Medulla oblongata (tissue), 1 donor: Measurements from ENCODE around the gene TLX1.

Source experiments
- DNase-seq: peaks from one replicate; pipeline ENCODE4 v3.0.0-alpha.2; 2015; ENCODE audit errors: extremely low spot score

The TLX1 gene

DNA sequence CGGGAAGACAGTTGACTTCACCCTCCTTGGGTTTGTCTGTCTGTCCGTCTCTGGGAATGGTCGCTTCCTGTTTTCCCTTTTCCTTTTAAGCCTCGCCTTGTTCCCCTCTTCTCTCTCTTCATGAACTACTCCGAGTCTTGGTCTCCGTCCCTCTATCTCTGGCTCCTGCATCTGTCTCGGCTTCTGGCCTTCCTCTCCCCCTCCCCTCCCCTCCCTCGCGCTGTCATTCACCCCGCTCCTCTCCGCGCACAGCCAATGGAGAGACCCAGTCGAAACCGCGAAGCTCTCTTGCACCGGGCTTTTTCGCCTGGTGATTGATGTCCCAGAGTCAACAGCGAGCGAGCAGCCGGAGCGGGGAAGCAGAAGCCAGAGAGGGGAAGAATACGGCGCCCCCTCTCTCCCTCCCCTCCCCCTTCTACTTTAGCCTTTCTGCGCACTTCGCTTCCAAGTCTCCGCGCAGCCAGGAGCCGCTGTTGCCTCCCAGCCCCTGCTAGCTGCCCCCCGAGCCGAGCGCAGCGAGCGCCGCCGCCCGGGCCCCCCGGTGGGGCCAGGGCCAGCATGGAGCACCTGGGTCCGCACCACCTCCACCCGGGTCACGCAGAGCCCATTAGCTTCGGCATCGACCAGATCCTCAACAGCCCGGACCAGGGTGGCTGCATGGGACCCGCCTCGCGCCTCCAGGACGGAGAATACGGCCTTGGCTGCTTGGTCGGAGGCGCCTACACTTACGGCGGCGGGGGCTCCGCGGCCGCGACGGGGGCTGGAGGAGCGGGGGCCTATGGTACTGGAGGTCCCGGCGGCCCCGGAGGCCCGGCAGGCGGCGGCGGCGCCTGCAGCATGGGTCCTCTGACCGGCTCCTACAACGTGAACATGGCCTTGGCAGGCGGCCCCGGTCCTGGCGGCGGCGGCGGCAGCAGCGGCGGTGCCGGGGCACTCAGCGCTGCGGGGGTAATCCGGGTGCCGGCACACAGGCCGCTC is at the start of gene TLX1:
TLX1 (plus strand) TSS at position 317 of the 978 bp plus-strand sequence; CDS start at position 559, 242 bp downstream.
- DNase-seq, result no peak

DNA sequence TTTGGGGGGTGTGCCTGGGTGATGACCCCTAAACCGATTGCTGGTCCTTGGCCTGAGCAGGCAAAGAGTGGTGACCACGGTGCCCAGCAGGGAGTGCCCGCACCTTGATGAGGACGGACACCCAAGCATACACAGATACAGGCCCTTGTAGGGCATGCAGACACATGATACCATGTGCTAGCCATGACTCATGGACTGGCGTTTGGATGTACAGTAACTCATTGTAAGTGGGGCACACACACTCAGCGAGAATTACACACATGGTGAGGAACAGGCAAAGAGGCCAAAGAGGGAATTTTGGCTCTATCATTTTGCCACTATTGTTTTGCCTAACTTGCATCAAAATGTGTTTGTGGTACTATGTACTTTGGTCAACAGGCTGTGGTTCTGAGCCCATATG is 45.3 kb upstream of the TLX1 start:
- no peak for DNase-seq

DNA sequence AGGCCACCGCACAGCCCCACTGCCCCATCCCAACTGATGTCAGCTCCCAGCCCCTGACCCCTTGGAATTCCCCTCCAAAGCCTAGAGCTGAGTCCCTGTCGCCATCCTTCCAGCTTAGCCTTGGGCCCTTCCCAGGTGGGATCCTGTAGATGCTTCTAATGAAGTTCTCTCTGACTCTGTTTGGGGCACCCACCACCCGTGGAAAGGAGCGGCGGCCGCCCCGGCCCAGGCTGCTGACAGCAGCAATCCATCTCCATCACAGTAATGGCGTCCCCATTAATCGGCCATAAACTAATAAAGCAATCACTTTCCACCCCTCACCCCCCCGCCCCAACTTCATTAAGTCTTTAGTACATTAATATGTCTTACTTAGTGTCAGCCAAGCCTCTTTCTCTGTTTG is 43.7 kb upstream of the TLX1 start:
- no peak for DNase-seq

DNA sequence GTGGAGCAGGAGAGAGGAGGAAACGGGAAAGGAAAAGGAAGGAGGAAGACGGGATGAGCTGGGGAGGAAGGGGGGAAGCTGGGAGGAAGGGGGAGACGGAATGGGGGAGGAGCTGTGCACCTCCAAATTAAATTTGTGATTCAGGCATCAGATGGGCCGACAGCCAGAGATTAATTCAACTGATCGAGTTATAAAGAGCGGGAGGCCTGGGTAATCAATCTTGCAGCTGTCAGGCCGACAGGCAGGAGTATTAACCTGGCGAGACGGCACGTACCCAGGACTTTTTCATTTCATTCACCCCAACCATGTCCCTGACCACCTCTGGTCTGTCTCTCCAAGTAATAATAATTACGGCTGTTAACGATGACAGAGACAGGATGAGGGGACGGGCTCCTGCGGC is 43.1 kb upstream of the TLX1 start:
- no peak for DNase-seq

DNA sequence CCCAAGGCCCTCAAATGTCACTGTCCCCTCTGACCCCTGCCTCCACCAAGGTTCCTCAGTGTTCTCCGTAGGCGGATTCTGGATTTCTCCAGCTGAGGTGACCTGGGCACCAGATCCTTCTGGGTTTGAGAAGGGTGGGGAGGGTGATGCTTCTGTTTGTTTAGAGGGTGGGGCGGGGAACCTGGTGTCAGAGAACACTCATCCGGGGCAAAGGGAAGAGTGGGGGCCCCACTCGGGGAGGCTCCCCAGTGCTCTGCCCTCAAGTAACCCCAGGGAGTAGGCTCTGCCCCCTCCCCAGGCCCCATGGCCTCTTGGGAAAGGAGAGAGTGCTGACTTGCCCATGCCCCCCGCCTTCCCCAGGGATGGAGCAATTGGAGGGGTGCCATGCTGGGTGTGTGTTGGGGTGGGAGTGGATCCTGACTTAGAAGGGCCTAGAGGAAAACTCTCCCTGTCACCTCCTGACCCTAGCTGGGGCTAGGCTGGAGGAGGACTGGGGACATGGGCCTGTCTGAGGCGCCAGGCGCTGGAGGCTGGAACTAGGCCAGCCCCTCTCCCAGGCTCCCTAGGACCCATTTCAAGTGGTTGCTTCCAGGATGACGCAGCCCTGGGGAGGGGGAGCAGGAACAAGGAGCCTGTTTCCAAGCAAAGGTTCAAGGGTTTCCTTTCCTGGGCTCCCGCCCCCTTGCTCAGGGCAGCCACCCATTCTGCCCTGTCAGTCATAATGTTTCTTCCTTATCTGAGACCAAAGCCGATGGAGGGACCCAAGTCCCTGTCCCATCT is 41.4 kb upstream of the TLX1 start:
- no peak for DNase-seq

DNA sequence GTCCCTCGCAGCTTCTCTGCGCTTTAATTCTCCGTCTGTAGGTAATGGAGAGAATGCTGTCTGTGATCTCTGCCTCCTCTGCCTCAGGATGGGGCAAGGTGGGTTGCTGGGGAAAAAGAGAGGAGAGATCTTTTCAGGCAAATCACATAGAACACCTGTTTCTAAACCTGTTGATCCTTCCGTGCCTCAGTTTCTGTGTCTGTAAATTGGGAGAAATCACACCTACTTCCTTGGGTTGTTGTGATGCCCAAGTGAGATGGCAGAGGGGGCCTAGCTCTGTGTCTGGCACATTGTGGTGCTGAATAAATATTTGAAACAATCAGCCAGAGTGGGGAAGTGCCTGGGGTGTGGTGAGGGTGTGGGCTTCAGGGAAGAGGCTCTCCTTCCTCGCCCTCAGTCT is 40.5 kb upstream of the TLX1 start:
- no peak for DNase-seq

DNA sequence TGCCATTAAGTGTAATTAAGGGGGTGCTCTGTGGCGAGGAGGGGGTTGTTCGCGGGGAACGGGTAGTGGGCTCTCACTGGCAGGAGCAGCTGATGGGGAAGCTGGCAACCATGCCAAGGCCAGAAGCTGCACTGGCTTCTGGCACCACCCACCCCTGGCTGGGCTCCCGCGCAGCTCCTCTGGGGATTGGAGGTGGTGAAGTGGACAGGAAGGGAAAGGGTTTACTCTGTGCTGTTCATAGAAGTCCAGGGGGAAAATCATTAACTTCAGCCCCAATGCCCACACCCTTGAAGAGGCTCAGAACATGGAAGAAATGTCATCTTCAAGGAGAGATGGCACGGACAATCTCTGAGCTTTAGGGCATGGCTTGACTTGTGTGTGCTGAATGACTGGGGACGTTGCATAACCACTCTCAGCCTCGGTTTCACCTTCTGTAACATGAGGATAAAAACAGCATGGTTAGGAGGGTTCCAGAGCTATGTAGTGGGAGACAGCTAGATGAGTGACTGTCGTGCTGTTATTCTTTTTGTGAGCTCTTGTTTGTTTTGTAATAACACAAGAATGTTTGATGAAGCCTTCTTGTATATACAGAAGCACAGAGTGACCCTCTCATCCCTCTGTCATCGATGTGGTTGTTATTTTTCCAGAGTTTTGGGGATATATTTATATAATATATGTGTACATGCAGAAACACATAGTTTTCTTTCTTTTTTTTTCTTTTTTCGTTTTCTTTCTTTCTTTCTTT is 39.4 kb upstream of the TLX1 start:
- no peak for DNase-seq

DNA sequence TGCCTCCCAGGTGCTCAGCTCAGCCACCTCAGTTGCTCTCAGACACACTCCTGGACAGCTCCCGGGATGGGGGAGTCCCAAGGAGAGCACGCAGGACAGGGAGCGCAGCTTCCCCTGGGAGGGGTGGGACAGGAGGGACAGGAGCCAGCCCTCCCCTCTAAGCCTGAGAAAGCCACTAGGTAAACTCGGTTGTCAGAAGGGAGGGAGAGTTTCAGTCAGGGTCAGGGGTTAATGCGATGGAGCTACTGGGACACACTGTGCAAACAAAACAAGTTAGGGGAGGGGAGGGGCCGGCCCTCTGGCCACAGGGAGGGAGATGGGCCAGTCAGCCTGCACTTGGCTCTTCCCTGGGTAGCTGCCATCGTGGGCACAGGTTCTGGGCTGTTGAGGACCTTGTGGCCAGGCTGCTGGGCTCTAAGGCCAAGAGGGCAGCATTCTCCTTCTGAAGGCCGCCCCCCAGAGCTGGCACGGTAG is 38.2 kb upstream of the TLX1 start:
- no peak for DNase-seq

DNA sequence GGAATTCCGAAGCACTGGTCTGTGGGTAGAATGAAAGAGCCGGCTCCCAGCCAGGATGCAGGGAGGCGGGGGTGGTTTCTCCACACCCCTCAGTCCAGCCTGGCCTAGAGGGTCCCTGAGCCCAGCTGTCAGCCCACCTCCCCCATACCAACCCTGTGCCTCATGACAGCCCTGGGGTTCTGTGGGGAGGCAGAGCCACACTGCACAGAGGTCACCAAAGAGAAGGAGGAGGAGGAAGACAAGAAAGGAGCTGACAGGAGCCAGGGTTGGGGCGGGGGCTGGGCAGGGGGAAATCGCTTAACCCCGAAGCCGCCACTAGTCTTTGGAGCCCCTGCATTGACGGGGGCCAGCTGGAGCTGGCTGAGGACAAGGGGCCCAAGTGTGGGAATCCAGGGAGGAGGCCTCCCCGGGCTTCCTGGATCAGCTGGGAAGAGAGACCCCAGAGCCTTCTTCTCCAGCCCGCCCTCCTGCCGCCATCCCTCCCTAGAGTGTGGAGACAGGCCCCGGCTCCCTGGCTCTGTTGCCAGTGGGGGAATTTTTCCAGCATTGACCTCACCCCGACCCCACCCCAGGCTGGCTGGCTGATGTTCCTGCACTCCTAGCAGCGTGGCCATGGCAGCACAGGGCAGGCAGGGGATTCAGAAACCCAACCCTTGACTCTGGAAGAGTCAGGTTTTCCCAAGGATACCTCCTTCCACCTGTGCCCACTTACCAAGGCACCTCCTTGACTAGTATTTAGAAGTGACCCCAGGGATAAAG is 36.8 kb upstream of the TLX1 start:
- DNase-seq, result no peak

DNA sequence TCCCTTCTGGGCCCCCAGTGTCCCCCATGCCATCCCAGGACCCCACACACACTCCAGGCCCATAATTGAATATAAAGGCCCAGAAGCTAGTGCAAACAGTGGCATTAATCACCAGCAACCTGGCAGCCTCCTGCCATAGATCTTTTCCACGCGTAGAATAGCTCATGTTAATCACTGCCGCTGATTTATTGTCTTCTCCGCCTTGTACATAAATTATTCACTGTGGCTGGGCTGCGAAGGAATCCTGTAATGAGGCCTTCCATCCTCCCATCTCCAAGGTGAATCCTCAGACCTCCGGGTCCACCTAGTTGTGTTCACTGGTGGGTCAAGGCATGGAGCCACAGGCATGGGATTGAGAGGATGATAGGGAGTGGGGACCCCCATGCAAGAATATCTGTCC is 36.1 kb upstream of the TLX1 start:
- no peak for DNase-seq

DNA sequence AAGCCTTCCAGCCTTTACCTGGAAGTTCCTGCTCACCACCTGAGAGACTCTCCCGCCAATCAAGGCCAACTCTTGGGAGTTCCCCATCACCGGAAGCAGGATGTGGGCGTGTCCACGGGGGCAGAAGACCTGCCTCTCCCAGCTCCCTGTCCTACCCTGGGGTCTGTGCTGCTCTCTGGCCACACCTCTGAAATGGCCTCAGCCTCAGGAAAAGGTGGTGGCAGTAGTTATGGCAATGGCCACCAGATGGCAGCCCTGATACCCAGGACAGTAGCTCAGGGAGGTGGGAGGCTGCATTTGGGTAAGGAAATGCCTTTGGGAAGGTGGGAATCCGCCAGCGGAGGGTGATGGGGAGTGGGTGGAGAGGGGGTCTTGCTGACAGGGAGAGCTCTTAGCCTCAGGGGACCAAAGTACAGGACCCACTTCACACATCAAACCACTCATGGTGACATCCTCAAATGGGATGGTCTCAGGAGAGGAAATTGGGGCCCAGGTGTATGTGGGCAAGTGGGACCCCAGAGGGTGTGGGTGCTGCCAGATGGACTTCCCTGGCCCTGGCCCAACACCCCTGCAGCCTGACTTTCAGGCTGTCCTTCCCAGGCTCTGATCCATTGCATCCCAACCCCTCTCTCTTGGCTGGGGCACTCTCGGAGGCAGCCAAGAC is 35.4 kb upstream of the TLX1 start:
- peak; percentile 43 for DNase-seq

DNA sequence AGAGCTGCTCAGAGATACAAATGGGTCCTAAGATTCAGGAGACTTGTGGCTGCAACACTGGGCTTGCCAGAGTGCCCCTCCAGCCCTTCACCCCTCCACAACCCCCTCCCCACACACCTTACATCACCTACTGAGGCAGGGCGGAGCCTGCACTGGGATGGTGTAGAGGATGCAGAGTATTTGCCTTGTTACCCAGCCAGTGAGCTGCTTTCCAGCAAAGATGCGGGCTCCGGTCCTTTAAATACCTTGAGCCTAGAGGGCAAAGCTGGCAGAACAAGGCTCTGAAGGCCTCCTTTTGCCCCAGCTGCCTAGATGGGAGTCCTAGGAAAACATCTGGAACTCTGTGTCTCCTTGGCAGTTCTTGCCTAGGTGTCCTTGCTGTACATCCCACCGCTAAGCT is 34.7 kb upstream of the TLX1 start:
- no peak for DNase-seq

DNA sequence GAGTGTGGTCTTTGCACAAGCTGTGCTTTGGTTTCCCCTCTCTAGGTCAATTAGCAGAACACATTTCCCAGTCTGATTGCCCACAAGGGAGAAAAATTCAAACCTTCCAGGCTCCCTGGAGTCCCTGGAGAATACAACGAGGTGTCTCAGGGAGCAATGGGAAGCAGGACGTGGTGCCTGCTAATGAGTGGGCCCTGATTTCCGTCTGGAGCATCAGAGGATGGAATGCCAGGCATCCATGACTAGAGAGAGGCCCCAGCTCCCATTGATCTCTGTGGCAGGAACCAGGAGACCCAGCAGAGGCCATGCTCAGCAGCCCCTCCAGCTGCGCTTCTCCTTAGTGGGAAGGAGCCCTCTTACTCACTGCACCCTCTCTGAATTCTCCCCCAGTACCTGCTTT is 33.2 kb upstream of the TLX1 start:
- DNase-seq, result no peak

DNA sequence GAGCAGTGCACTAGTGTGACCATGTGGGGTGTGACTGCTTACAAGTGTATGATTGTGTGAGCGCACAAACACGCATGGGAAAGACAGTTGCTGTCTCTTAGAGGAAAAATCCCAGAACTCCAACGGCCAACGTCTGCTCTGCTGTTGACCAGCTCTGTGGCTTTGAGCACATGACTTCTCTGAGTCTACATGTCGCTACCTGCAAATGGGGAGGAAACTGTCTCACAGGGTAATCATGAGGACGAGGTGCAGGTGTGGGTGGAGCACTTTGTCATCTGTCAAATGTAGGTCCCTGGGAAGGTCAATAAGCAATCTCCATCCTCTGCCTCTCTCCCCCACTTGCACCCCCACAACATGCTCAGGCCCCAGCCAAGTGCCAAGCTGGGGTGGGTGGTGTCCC is 31.2 kb upstream of the TLX1 start:
- no peak for DNase-seq

DNA sequence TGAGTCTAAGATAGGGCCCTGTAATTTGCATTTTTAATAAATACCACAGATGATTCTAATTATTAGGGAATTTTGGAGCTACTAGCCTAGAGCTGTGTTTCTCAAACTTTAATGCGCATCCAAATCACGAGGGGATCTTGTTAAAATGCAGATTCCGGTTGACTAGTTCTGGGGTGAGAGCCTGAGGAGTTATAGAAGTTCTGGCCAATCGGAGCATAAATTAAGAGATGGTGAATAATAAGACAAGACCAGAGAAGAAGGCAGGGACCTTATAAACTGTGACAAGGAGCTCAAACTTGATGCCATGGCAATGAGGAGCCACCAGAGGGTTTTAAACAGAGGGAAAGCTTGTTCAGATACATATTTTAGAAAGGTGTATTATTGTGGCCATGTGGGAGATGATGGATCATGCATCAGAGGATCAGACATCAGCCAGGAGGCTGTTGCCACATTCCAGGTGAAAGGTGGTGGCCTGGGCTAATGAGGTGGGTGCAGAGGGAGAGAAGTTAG is 29.7 kb upstream of the TLX1 start:
- DNase-seq, result no peak

DNA sequence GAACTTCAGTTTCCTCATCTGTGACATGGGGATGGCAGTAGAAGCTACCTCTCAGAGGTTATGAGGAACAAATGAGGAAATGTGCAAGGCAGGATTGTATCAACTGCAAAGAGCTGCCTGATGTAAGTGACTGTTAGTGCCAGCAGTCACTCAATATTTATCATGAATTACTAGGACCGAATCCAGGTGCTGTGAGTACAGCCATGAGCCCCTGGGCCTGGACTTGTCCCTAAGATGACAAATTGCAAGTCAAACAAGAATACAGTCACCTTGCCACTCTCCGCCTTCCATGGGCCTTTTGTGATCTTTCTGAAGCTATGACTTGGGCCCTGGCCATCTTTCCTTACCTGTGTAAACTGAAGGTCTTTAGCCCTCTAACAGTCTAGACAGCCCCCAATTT is 27.7 kb upstream of the TLX1 start:
- DNase-seq, result no peak

DNA sequence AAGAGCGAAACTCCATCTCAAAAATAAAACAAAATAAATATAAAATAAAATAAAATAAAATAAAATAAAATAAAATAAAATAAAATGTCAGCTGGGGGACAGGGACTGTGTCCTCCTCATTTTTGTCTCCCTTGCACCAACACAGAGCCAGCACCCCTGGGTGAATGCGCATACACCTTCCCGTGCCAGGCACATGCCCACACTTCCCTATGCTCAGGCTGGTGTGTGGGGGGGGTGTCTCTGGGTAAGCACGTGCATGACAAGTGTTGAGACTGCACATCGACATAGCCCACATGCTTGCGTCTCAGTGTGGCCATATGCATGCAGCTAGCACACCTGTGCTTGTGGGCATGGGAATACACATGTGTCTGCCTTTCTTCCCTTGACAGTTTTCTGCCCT is 24.7 kb upstream of the TLX1 start:
- no peak for DNase-seq

DNA sequence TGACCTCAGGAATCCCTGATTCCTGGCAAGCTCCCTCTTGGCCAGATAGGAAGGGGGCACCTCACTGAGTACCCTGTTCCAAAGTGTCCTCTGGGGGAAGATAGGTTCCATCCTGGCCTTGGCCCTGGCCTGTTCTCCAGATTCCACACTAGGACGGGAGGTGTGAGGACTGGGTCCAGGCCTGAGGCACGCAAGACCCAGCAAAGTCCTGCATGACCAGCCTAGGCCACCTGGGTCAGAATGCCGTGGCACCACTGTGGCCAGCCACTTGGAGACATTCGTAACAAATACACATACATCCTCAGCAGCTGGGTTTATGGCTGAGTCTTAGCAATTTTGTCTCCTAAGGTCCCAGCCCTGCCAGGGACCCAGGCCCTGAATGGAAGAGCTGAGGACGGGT is 23.3 kb upstream of the TLX1 start:
- DNase-seq, result no peak

DNA sequence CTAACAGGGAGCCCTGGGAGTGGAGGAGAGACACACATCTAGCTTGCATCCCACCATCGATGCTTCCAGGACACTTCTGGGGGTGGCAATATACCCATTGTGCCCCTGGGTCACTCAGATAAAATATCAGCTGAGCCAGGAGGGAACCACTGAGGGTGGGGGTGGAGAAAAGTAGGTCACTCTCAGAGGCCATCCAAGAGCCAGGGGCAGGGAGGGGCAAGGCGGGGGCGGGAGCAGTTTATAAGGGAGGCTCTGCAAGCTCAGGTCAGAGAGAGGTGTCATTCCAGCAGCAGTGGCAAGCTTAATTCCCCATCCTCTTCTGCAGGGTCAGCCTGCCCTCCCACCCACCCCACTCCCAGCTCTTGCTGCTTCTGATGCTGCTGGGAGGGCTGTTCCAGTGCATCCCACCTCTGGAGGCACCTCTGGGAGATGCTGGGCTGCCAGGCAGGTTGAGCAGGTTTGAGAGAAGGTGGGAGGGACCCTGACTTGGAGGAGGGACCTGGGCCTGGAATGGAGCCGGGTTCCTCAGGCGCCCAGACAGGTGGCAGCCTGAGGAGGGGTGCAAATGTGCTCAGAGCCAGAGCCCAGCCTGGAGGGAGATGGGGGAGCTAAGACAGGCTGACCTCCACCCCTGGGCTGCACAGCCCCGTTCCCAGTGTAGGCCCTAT is 20.1 kb upstream of the TLX1 start:
- no peak for DNase-seq

DNA sequence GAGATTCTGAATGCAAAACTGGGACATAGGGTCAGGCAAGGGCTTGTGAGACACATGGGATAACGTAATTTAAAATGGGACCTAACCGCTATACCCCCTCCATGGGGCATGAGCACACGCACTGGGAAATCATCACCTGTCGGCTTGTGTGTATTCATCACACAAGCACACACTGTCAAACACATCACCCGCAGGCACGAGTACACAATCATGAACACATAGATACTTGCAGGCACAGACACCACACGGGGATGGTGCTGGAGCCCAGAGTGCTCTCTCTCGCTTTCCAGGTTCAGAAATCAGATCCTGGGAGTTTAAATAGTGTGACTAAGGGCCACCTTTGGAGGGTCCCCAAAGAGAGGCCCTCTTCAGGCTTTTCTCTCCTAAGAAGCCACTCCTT is 19.6 kb upstream of the TLX1 start:
- no peak for DNase-seq
